SHP77 (cell line): Measurements from ENCODE around the gene CHEK1.
"Not testable (repeated sequence)": the region's sequence is repeated elsewhere in the genome, so short reads cannot be mapped to it uniquely, and the experiment has no call there.

Source experiments
- DNase-seq, 2 experiments: peaks; one replicate each; lab custom pipeline; 2025; lab: John Stamatoyannopoulos, UW

Gene CHEK1

GRCh38 chr11:125624756-125625213 lies at the start of gene CHEK1:
CHEK1 (plus strand) TSS chr11:125625163; CDS start chr11:125626769, 1,606 bp downstream.
- DNase-seq, result no peak

GRCh38 chr11:125577181-125577580 lies 47.8 kb upstream of the CHEK1 start:
- DNase-seq, result not testable (repeated sequence)

GRCh38 chr11:125578783-125579182 lies 46.2 kb upstream of the CHEK1 start:
- DNase-seq, result no peak

- no peak for DNase-seq
Observed at GRCh38 chr11:125579811-125580210, 45.2 kb upstream of the CHEK1 start.

GRCh38 chr11:125583496-125583895 lies 41.5 kb upstream of the CHEK1 start:
- DNase-seq, result no peak

GRCh38 chr11:125585487-125585886 lies 39.5 kb upstream of the CHEK1 start:
- DNase-seq, result no peak

- DNase-seq, result no peak
Observed at GRCh38 chr11:125586623-125587022, 38.3 kb upstream of the CHEK1 start.

- no peak for DNase-seq
Observed at GRCh38 chr11:125587480-125587879, 37.5 kb upstream of the CHEK1 start.

- no peak for DNase-seq
Observed at GRCh38 chr11:125588505-125588904, 36.5 kb upstream of the CHEK1 start.

- DNase-seq, result peak; percentile 13 to 41
Observed at GRCh38 chr11:125591649-125592304, 33.2 kb upstream of the CHEK1 start.

GRCh38 chr11:125592305-125593113 lies 32.5 kb upstream of the CHEK1 start, which contains the start of gene STT3A:
STT3A (plus strand) TSS chr11:125592852; CDS start chr11:125595916, 3,064 bp downstream.
- peak; percentile 98 to 99 for DNase-seq

GRCh38 chr11:125593114-125593820 lies 31.7 kb upstream of the CHEK1 start:
- DNase-seq, result peak; percentile 31 to 58

- no peak for DNase-seq
Observed at GRCh38 chr11:125594958-125595357, 30.0 kb upstream of the CHEK1 start.

- no peak for DNase-seq
Observed at GRCh38 chr11:125600663-125601062, 24.3 kb upstream of the CHEK1 start.

- no peak for DNase-seq
Observed at GRCh38 chr11:125603207-125603606, 21.8 kb upstream of the CHEK1 start.

- DNase-seq, result no peak
Observed at GRCh38 chr11:125605417-125605816, 19.5 kb upstream of the CHEK1 start.

GRCh38 chr11:125609545-125609944 lies 15.4 kb upstream of the CHEK1 start:
- DNase-seq, result no peak

- DNase-seq, result no peak
Observed at GRCh38 chr11:125618383-125618782, 6.6 kb upstream of the CHEK1 start.

GRCh38 chr11:125621995-125622394 lies 3.0 kb upstream of the CHEK1 start:
- no peak for DNase-seq

GRCh38 chr11:125623064-125623463 lies 1.9 kb upstream of the CHEK1 start:
- no peak for DNase-seq

- peak in 1 of 2 experiments; percentile 76 for DNase-seq
Observed at GRCh38 chr11:125625225-125625629, 264 bp downstream of the CHEK1 start.

GRCh38 chr11:125625630-125626287 lies 796 bp downstream of the CHEK1 start:
- peak; percentile 86 to 89 for DNase-seq
